Measurements from ENCODE around the gene IQGAP1. TPM values are rescaled to one million over a fixed set of nuclear protein-coding genes. Genes with fewer than 3 reads are reported as not detected.

IQGAP1 gene
- total RNA-seq, 2 experiments from 2014 or later, result 229 to 240 TPM

DNA sequence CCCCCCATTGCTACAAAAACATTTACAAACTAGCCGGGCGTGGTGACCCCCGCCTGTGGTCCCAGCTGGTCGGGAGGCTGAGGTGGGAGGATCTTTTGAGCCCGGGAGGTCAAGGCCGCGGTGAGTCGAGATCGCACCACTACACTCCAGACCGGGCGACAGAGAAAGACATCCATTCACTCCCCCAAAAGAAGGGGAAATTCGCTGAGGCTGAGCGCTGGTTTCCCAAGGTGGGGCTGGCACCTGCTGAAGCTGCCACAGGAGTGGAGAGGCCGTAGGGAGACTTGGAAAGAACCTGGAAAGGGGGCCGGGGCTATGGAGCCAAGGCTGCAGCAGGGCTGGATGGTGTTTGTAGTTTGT is 140.9 kb downstream of the IQGAP1 start:
- ChIA-PET CTCF (interaction anchor here (0.6 kb wide), 2 partner anchors 50 to 103 kb away, joined by 3 to 4 read pairs; no protein-coding TSS in a partner anchor), POLR2A (interaction anchor here (0.7 to 3.2 kb wide), 4 partner anchors 10 to 402 kb away, joined by 6 to 22 read pairs (median 14); no protein-coding TSS in a partner anchor)
- Mint-ChIP-seq H3K36me3 (ENCODE audit: low read depth) (peaks cover 30% of the 10 kb centered on the region), H3K4me3 (peak overlapping the region; percentile 73), H3K27me3 (no peaks in the 10 kb centered on the region), H3K27ac (peak overlapping the region; percentile 79), H3K9me3 (no peaks in the 10 kb centered on the region), H3K4me1 (peaks cover 50% of the 10 kb centered on the region)
- DNase-seq, result no peak

DNA sequence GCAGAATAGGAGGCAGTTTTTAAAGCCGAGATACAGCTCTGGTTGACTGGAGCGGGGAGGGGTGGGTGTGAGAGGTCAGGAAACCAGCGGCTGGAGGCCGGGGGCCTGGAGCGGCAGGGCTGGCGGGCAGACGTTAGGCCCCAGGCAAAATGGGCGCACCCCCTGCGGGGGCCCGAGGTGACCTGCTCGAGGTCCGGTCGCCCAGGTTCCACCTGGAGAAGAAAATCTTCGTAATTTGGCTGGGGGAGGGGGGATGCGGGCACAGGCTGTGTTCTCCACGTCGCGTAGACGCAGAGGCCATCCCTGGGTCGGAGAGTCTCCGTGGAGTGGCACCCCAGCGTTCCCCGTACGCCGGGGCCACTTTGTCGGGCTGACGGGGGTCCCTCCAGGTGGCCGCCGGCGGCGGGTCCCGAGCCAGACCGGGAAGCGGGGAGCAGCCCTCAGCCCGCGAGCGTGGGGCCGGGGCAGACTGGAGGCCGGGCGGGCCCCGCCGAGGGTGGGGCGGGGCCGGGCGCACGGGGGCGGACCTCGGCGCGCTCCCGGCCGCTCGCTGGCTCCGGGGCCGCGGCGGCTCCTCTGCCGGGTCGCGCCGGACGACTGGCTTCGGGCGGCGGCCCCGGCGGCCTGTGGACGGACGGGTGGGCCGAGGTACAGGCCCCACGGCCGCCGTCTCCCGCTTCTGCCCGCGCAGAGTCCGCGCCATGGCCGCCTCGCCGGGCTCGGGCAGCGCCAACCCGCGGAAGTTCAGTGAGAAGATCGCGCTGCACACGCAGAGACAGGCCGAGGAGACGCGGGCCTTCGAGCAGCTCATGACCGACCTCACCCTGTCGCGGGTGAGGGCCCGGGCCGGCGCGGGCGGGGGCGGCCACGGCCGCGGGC is 141.6 kb downstream of the IQGAP1 start, which contains the start of gene CRTC3:
Gene CRTC3, plus strand, starts transcription at position 553 of the 879 bp plus-strand sequence. Its CDS starts 149 bp downstream, at position 702.
- POLR2A ChIA-PET, result interaction anchor here (0.6 to 3.2 kb wide), 28 partner anchors 9 to 430 kb away, joined by 3 to 53 read pairs (median 5); partner anchors contain the start of genes BLM, IQGAP1 and UNC45A
- Mint-ChIP-seq H3K27ac (peak within 1 kb of the TSS; percentile 79), H3K4me1 (peaks cover 51% of the 10 kb centered on the region), H3K4me3 (peak within 1 kb of the TSS; percentile 94), H3K27me3 (no peaks in the 10 kb centered on the region), H3K9me3 (no peaks in the 10 kb centered on the region), H3K36me3 (ENCODE audit: low read depth) (peaks cover 33% of the 10 kb centered on the region)
- CTCF ChIA-PET, result interaction anchor here (0.6 to 2.5 kb wide), 9 partner anchors 10 to 211 kb away, joined by 3 to 10 read pairs (median 4); no protein-coding TSS in a partner anchor
- DNase-seq, result peak; percentile 64

DNA sequence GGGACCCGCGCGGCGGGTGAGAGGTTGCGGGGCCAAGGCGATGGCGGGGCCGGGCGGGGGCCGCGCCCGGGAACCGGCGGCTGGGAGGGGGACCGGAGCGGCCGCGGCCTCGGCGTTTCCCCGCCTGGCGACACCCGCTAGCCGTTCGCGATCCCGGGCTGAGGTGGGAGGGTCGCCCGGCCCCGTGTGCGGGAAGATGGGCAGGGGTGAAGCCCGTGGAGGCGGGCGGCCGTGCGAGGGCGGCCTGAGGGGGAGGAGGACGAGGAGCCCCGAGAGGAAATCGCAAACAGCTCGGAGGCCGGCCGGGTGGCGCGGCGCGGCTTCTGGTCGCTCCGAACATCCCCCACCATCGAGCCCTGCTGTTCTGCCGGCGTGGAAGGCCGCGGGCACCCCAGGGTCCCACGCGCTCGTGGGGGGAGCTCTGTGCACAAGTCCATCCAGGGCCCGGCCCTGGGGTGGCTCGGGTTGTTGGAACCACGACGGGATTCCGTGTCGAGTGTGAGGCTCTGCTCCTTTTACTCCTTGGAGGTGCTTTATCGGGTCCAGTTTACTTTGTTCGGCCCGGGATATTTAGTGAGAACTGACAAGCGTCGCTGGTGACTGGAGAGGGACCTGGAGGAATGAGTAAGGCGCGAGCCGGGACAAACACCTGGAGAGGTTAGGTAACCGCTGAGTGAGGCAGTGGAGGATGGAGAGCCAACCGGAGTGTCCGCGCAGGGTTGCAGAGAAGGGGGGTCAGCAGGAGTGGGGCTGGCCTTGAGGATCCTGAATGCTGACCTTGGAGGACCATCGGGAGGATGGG is 142.4 kb downstream of the IQGAP1 start:
- Mint-ChIP-seq H3K27ac (peak overlapping the region; percentile 72), H3K9me3 (no peaks in the 10 kb centered on the region), H3K4me3 (peak overlapping the region; percentile 94), H3K27me3 (no peaks in the 10 kb centered on the region), H3K4me1 (peaks cover 51% of the 10 kb centered on the region), H3K36me3 (ENCODE audit: low read depth) (peaks cover 36% of the 10 kb centered on the region)
- POLR2A ChIA-PET, result interaction anchor here (0.6 to 3.2 kb wide), 34 partner anchors 9 to 431 kb away, joined by 3 to 53 read pairs (median 4); partner anchors contain the start of genes BLM, IQGAP1 and UNC45A
- peak; percentile 60 for DNase-seq
- CTCF ChIA-PET, result interaction anchor here (0.6 to 2.5 kb wide), 14 partner anchors 8 to 401 kb away, joined by 3 to 10 read pairs (median 4); partner anchors contain the start of gene HDDC3

DNA sequence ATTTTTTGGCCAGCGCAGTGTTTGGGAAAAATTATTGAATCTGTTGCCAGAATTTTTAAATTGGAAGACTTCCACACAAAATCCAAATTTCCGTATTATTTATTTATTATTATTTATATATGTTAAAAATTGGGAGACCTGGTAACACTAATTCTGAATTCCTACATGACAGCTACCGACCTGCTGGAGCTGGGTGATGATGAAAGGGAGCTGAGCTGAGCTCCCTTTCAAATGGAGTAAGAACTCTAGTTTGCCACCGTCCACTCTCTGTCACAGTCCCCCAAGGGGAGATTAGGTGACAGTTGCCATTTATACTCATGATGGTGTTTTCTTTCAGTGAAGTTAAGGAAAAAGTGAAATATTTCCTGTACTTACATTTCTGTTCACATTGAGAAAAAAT is 143.1 kb downstream of the IQGAP1 start:
- Mint-ChIP-seq H3K27ac (peak overlapping the region; percentile 72), H3K27me3 (no peaks in the 10 kb centered on the region), H3K36me3 (ENCODE audit: low read depth) (peaks cover 38% of the 10 kb centered on the region), H3K9me3 (no peaks in the 10 kb centered on the region), H3K4me3 (peak overlapping the region; percentile 94), H3K4me1 (peaks cover 55% of the 10 kb centered on the region)
- ChIA-PET POLR2A (interaction anchor here (0.8 to 3.2 kb wide), 28 partner anchors 8 to 404 kb away, joined by 3 to 53 read pairs (median 4); partner anchors contain the start of genes BLM, IQGAP1 and UNC45A), CTCF (interaction anchor here (0.8 to 2.5 kb wide), 9 partner anchors 7 to 230 kb away, joined by 3 to 10 read pairs (median 4); no protein-coding TSS in a partner anchor)
- DNase-seq, result no peak

DNA sequence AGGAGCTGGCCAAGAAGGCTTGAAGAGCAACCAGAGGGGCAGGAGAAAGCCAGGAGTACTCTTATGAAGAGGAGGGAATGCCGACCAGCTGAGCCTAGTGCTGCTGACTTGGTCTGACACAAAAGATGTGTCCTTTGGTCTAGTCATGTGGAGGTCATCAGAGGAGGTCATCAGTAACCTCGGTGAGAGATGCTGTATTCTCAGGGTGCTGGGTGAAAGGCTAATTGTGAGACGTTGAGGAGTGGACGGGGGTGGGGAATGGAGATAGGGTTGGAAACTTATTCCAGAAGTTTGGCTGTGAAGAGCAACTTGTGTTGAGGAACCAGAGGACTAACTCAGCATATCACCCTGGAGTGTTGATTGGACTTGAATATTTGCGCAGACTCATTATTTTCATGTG is 147.2 kb downstream of the IQGAP1 start:
- DNase-seq, result no peak
- H3K27ac Mint-ChIP-seq, result no peak overlapping the region
- ChIA-PET POLR2A (interaction anchor here (1.3 kb wide), 1 partner anchor 38 kb away, joined by 3 read pairs; no protein-coding TSS in a partner anchor), CTCF (interaction anchor here (0.6 to 1.2 kb wide), 2 partner anchors 10 to 14 kb away, joined by 3 to 4 read pairs; no protein-coding TSS in a partner anchor)
- H3K27me3 Mint-ChIP-seq, result no peaks in the 10 kb centered on the region
- no peak overlapping the region for H3K4me3 Mint-ChIP-seq
- peaks cover 67% of the 10 kb centered on the region for H3K36me3 Mint-ChIP-seq (ENCODE audit: low read depth)
- H3K9me3 Mint-ChIP-seq, result no peaks in the 10 kb centered on the region
- peaks cover 79% of the 10 kb centered on the region for H3K4me1 Mint-ChIP-seq

DNA sequence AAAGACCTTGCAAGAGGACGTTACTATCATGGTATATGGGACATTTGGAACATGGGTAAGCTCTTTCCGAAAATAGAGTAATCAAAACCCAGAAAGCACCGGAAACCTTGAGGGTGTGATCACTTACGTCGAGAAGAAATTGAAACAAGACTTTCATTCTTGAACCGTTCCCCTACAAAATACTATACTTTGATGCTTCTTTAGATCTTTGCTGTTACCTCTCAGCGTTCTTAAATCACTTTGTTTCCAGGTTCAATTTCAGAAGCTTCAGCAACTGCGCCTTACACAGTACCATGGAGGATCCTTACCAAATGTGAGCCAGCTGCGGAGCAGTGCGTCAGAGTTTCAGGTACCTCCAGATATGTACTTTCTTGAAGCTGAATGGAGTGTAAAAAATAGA is 151.7 kb downstream of the IQGAP1 start:
- CTCF ChIA-PET, result interaction anchor here (0.7 to 1.9 kb wide), 15 partner anchors 9 to 346 kb away, joined by 3 to 9 read pairs (median 6); no protein-coding TSS in a partner anchor
- DNase-seq, result no peak
- Mint-ChIP-seq H3K27ac (peak overlapping the region; percentile 95), H3K4me1 (peaks cover 69% of the 10 kb centered on the region), H3K4me3 (peak overlapping the region; percentile 84), H3K9me3 (no peaks in the 10 kb centered on the region), H3K36me3 (ENCODE audit: low read depth) (peaks cover 65% of the 10 kb centered on the region), H3K27me3 (no peaks in the 10 kb centered on the region)
- POLR2A ChIA-PET, result interaction anchor here (0.5 to 2.9 kb wide), 32 partner anchors 8 to 392 kb away, joined by 3 to 53 read pairs (median 6); partner anchors contain the start of genes BLM, CRTC3, HDDC3 and IQGAP1

DNA sequence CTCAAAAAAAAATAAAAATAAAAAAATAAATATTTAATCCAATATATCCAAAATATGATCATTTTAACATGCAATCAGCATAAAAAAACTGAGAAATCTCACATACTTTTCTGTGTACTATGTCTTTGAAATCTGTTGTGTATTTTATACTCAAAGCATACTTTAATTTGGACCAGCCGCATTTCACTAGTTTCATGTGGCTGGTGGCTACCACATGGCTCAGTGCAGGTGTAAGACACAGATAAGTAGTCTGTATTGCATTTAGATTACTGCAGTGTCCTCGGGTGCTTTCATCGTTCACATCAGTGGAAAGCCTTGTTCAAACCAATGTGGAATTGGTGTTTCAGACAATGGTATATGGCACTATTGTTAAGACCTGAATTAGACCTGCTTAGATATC is 152.7 kb downstream of the IQGAP1 start:
- ChIA-PET CTCF (interaction anchor here (0.9 to 1.8 kb wide), 5 partner anchors 10 to 238 kb away, joined by 3 to 8 read pairs (median 7); no protein-coding TSS in a partner anchor), POLR2A (interaction anchor here (0.9 to 2.9 kb wide), 13 partner anchors 10 to 389 kb away, joined by 3 to 53 read pairs (median 7); partner anchors contain the start of genes CRTC3 and NGRN)
- DNase-seq, result no peak
- Mint-ChIP-seq H3K4me1 (peaks cover 66% of the 10 kb centered on the region), H3K27ac (peak overlapping the region; percentile 67), H3K27me3 (no peaks in the 10 kb centered on the region), H3K36me3 (ENCODE audit: low read depth) (peaks cover 65% of the 10 kb centered on the region), H3K9me3 (no peaks in the 10 kb centered on the region), H3K4me3 (peak overlapping the region; percentile 61)

DNA sequence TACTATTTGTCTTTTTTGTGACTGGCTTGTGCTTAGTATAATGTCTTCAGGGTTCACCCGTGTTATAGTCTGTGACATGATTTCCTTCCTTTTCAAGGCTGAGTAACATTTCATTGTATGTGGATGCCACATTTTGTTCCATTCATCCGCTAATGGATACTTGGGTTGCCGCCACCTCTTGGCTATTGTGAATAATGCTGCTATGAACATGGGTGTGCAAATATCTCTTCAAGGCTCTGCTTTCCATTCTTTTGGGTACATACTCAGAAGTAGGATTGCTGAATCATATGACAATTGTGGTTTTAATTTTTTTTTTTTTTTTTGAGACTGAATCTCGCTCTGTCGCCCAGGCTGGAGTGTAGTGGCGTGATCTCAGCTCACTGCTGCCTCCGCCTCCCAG is 157.1 kb downstream of the IQGAP1 start:
- ChIA-PET CTCF (interaction anchor here (1.4 to 2.2 kb wide), 3 partner anchors 11 to 16 kb away, joined by 3 to 10 read pairs (median 5); no protein-coding TSS in a partner anchor), POLR2A (interaction anchor here (0.6 to 1.1 kb wide), 2 partner anchors 11 to 17 kb away, joined by 3 to 4 read pairs; no protein-coding TSS in a partner anchor)
- Mint-ChIP-seq H3K4me3 (no peak overlapping the region), H3K27ac (no peak overlapping the region), H3K27me3 (no peaks in the 10 kb centered on the region), H3K9me3 (no peaks in the 10 kb centered on the region), H3K36me3 (ENCODE audit: low read depth) (peaks cover 59% of the 10 kb centered on the region), H3K4me1 (peaks cover 53% of the 10 kb centered on the region)
- no peak for DNase-seq

DNA sequence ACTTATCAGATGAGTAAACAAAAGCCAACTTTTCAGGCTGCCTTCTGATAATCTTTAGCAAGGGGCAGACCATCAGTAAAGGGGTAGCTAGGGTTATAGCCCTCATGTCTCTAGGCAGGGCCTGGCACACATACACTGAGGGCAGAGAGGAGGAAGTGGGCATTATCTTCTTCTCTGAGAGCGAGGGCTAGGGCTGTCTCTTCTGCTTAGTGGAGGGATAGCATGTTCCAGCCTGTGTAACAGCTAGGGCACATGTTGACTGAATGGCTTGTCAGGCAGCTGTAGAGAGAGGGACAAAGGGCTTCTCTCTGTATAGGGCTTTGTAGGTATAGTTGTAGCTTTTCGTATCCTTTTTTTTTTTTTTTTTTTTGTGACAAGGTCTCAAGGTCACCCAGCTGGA is 159.5 kb downstream of the IQGAP1 start:
- Mint-ChIP-seq H3K27ac (no peak overlapping the region), H3K4me3 (no peak overlapping the region), H3K9me3 (no peaks in the 10 kb centered on the region), H3K4me1 (peaks cover 47% of the 10 kb centered on the region), H3K36me3 (ENCODE audit: low read depth) (peaks cover 64% of the 10 kb centered on the region), H3K27me3 (no peaks in the 10 kb centered on the region)
- CTCF ChIA-PET, result interaction anchor here (0.7 kb wide), 1 partner anchor 53 kb away, joined by 3 read pairs; no protein-coding TSS in a partner anchor
- POLR2A ChIA-PET, result interaction anchor here (0.9 to 1.8 kb wide), 3 partner anchors 8 to 17 kb away, joined by 3 to 6 read pairs (median 5); no protein-coding TSS in a partner anchor
- no peak for DNase-seq

DNA sequence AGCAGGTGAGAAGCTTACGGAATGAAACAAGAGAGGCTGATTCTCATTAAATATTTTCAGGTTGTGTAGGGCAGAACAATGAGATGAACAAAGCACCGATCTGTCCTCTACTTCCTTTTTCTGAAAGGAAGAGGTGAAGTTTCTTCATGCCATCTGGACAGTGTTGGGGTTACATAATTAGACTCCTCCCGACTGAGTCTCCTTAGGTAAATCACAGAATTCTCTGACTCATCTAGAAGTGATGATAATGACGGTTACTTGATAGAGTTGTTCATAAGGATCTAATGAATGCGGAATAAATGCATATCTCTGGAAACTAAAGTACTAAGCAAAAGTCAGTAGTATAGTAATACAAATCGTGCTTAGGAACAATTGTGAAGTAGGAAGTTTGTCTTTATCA is 162.9 kb downstream of the IQGAP1 start:
- Mint-ChIP-seq H3K4me3 (no peak overlapping the region), H3K36me3 (ENCODE audit: low read depth) (peaks cover 60% of the 10 kb centered on the region), H3K27ac (no peak overlapping the region), H3K4me1 (peaks cover 39% of the 10 kb centered on the region), H3K27me3 (no peaks in the 10 kb centered on the region), H3K9me3 (no peaks in the 10 kb centered on the region)
- no peak for DNase-seq
- CTCF ChIA-PET, result no interaction called here
- POLR2A ChIA-PET, result no interaction called here
